Lower leg skin (tissue), 3 donors: ENCODE measurements around the gene UTP15.

Experiments used
- CTCF ChIP-seq, 3 donors: fragments of 450-650 bp; IDR thresholded peaks; one replicate each; pipeline ENCODE4 v1.5.1; 2016; ENCODE audit warnings: antibody characterized with exemption in 3 of 3, mild to moderate bottlenecking in 3 of 3, moderate library complexity in 2 of 3
- POLR2A ChIP-seq, 2 donors: fragments of 450-650 bp; IDR thresholded peaks; one replicate each; pipeline ENCODE4 v1.6.1; 2016 to 2017; ENCODE audit warnings: antibody characterized with exemption in 2 of 2, mild to moderate bottlenecking in 1 of 2, moderate library complexity in 1 of 2

- peak in 1 of 3 donors; percentile 34 for TF ChIP-seq CTCF (IDR thresholded peaks at IDR 0.05)
- TF ChIP-seq POLR2A (IDR thresholded peaks at IDR 0.05), result no peak
Observed at GRCh38 chr5:73623901-73624404, 58.4 kb downstream of the UTP15 start.
